NOMO-1 (cell line): ENCODE data around the gene PNPLA7.
"Not testable (repeated sequence)": the region's sequence is repeated elsewhere in the genome, so short reads cannot be mapped to it uniquely, and the experiment has no call there.

Experiments used
- DNase-seq, 2 experiments: peaks; one replicate each; lab custom pipeline; 2025; ENCODE audit not compliant: unreplicated experiment in 2 of 2; lab: John Stamatoyannopoulos, UW

The PNPLA7 gene

GRCh38 chr9:137550231-137550621 is at the start of gene PNPLA7:
Gene PNPLA7, minus strand, starts transcription at chr9:137550402. Its CDS starts 205 bp downstream, at chr9:137550197.
- peak; percentile 74 to 84 for DNase-seq

GRCh38 chr9:137598943-137599342 is 48.7 kb upstream of the PNPLA7 start:
- DNase-seq = no peak

- DNase-seq = not testable (repeated sequence)
Measured at GRCh38 chr9:137596577-137596976, 46.4 kb upstream of the PNPLA7 start.

GRCh38 chr9:137593176-137593575 is 43.0 kb upstream of the PNPLA7 start:
- DNase-seq = no peak

- peak; percentile 34 to 43 for DNase-seq
Measured at GRCh38 chr9:137592767-137593166, 42.6 kb upstream of the PNPLA7 start.

- peak; percentile 94 to 96 for DNase-seq
Measured at GRCh38 chr9:137590469-137591383, 40.5 kb upstream of the PNPLA7 start, which contains the start of gene ZMYND19. Gene ZMYND19, minus strand, starts transcription at chr9:137590512. Its CDS starts 249 bp downstream, at chr9:137590263.

GRCh38 chr9:137590123-137590468 is 39.9 kb upstream of the PNPLA7 start:
- DNase-seq = no peak

GRCh38 chr9:137589441-137590122 is 39.4 kb upstream of the PNPLA7 start:
- DNase-seq = peak in 1 of 2 experiments; percentile 28

- DNase-seq = no peak
Measured at GRCh38 chr9:137588891-137589290, 38.7 kb upstream of the PNPLA7 start.

GRCh38 chr9:137588311-137588710 is 38.1 kb upstream of the PNPLA7 start:
- DNase-seq = no peak

GRCh38 chr9:137586854-137587253 is 36.7 kb upstream of the PNPLA7 start:
- DNase-seq = no peak

- DNase-seq = no peak
Measured at GRCh38 chr9:137583957-137584356, 33.8 kb upstream of the PNPLA7 start.

- no peak for DNase-seq
Measured at GRCh38 chr9:137583347-137583746, 33.1 kb upstream of the PNPLA7 start.

- DNase-seq = peak in 1 of 2 experiments; percentile 31
Measured at GRCh38 chr9:137582286-137582860, 32.2 kb upstream of the PNPLA7 start.

GRCh38 chr9:137581361-137582285 is 31.4 kb upstream of the PNPLA7 start:
- no peak for DNase-seq

- DNase-seq = no peak
Measured at GRCh38 chr9:137580954-137581322, 30.7 kb upstream of the PNPLA7 start.

- no peak for DNase-seq
Measured at GRCh38 chr9:137580209-137580953, 30.2 kb upstream of the PNPLA7 start.

- no peak for DNase-seq
Measured at GRCh38 chr9:137579259-137579604, 29.0 kb upstream of the PNPLA7 start.

GRCh38 chr9:137578518-137579258 is 28.5 kb upstream of the PNPLA7 start, which contains the start of gene DPH7:
Gene DPH7, minus strand, starts transcription at chr9:137578925. Its CDS starts 148 bp downstream, at chr9:137578777.
- peak; percentile 90 to 97 for DNase-seq
